H9 (cell line): ENCODE data around the gene PGS1. TPM values are rescaled to one million over a fixed set of nuclear protein-coding genes. Genes with fewer than 3 reads are reported as not detected.

Source experiments
- DNase-seq: peaks from one replicate; pipeline ENCODE4 v3.0.0-alpha.2; 2017
- H2AFZ ChIP-seq: one replicate; pipeline ENCODE4 v1.6.1; 2013; ENCODE audit warnings: mild to moderate bottlenecking, low read length, control low read depth, moderate library complexity
- H2AK5ac ChIP-seq: 2 replicates; pipeline ENCODE4 v1.6.1; 2013; ENCODE audit warnings: low read length, control low read depth, mixed read lengths; ENCODE audit not compliant: insufficient read length
- H2BK120ac ChIP-seq: one replicate; pipeline ENCODE4 v1.6.1; 2013; ENCODE audit warnings: low read depth, mild to moderate bottlenecking, low read length, control low read depth, inconsistent platforms; ENCODE audit not compliant: poor library complexity, severe bottlenecking
- H2BK12ac ChIP-seq: 2 replicates; pipeline ENCODE4 v1.6.1; 2013; ENCODE audit warnings: low read length, control low read depth, mixed read lengths, low read depth; ENCODE audit not compliant: insufficient read length
- H2BK15ac ChIP-seq: 2 replicates; pipeline ENCODE4 v1.6.1; 2013; ENCODE audit warnings: low read depth, low read length, control low read depth
- H2BK20ac ChIP-seq: one replicate; pipeline ENCODE4 v1.6.1; 2013; ENCODE audit warnings: low read depth, mild to moderate bottlenecking, low read length, control low read depth, inconsistent platforms; ENCODE audit not compliant: poor library complexity, severe bottlenecking
- H2BK5ac ChIP-seq: 2 replicates; pipeline ENCODE4 v1.6.1; 2013; ENCODE audit warnings: low read length, control low read depth, mixed read lengths; ENCODE audit not compliant: insufficient read length
- H3K14ac ChIP-seq: 2 replicates; pipeline ENCODE4 v1.6.1; 2013; ENCODE audit warnings: low read length, control low read depth; ENCODE audit not compliant: insufficient read depth
- H3K18ac ChIP-seq: 2 replicates; pipeline ENCODE4 v1.6.1; 2013; ENCODE audit warnings: low read depth, mild to moderate bottlenecking, mixed read lengths, low read length, control low read depth; ENCODE audit not compliant: insufficient read length
- H3K23ac ChIP-seq: 2 replicates; pipeline ENCODE4 v1.6.1; 2013; ENCODE audit warnings: low read length, control low read depth, mixed read lengths, low read depth; ENCODE audit not compliant: insufficient read length
- H3K23me2 ChIP-seq: 2 replicates; pipeline ENCODE4 v1.6.1; 2013; ENCODE audit warnings: low read depth, mild to moderate bottlenecking, mixed read lengths, low read length, control low read depth; ENCODE audit not compliant: insufficient read length, poor library complexity, severe bottlenecking
- H3K27ac ChIP-seq: 2 replicates; pipeline ENCODE4 v1.5.1; 2013; ENCODE audit warnings: low read length, control low read depth, mixed read lengths, low read depth; ENCODE audit not compliant: insufficient read length
- H3K27me3 ChIP-seq: 2 replicates; pipeline ENCODE4 v1.6.1; 2013; ENCODE audit warnings: low read length, control low read depth, inconsistent platforms; ENCODE audit not compliant: insufficient read depth
- H3K4ac ChIP-seq: 2 replicates; pipeline ENCODE4 v1.6.1; 2013; ENCODE audit warnings: low read depth, mild to moderate bottlenecking, control low read depth, inconsistent platforms, low read length, moderate library complexity
- H3K4me1 ChIP-seq: 2 replicates; pipeline ENCODE4 v1.6.1; 2013; ENCODE audit warnings: low read length, control low read depth, inconsistent platforms; ENCODE audit not compliant: insufficient read depth
- H3K4me2 ChIP-seq: 2 replicates; pipeline ENCODE4 v1.6.1; 2013; ENCODE audit warnings: low read length, control low read depth, mixed read lengths; ENCODE audit not compliant: insufficient read length, insufficient read depth
- H3K56ac ChIP-seq: 2 replicates; pipeline ENCODE4 v1.6.1; 2013; ENCODE audit warnings: low read depth, mild to moderate bottlenecking, mixed read lengths, low read length, control low read depth; ENCODE audit not compliant: insufficient read length
- H3K79me1 ChIP-seq: 2 replicates; pipeline ENCODE4 v1.6.1; 2013; ENCODE audit warnings: low read depth, mild to moderate bottlenecking, moderate library complexity, low read length, control low read depth, inconsistent platforms; ENCODE audit not compliant: insufficient read depth, poor library complexity, severe bottlenecking
- H3K79me2 ChIP-seq: 2 replicates; pipeline ENCODE4 v1.6.1; 2013; ENCODE audit warnings: low read length, control low read depth, inconsistent platforms; ENCODE audit not compliant: insufficient read depth
- H3K9ac ChIP-seq: 2 replicates; pipeline ENCODE4 v1.6.1; 2013; ENCODE audit warnings: low read length, control low read depth, mixed read lengths; ENCODE audit not compliant: insufficient read length; ENCODE audit errors: extremely low read depth
- H3K9me3 ChIP-seq: one replicate; pipeline ENCODE4 v1.6.1; 2013; ENCODE audit warnings: low read depth, low read length, inconsistent platforms; ENCODE audit not compliant: control insufficient read depth
- H3T11ph ChIP-seq: one replicate; pipeline ENCODE4 v1.6.1; 2013; ENCODE audit warnings: mild to moderate bottlenecking, low read length, control low read depth, inconsistent platforms
- H4K20me1 ChIP-seq: one replicate; pipeline ENCODE4 v1.6.1; 2013; ENCODE audit not compliant: control insufficient read depth, insufficient read length, insufficient read depth
- H4K5ac ChIP-seq: 2 replicates; pipeline ENCODE4 v1.6.1; 2013; ENCODE audit warnings: low read depth, mild to moderate bottlenecking, mixed read lengths, low read length, control low read depth; ENCODE audit not compliant: insufficient read length
- H4K8ac ChIP-seq: replicated peaks from 2 replicates; pipeline ENCODE4 v1.6.1; 2013; ENCODE audit warnings: low read length, control low read depth, mixed read lengths, low read depth; ENCODE audit not compliant: insufficient read length
- H4K91ac ChIP-seq: 2 replicates; pipeline ENCODE4 v1.6.1; 2013; ENCODE audit warnings: low read depth, mild to moderate bottlenecking, moderate library complexity, mixed read lengths, low read length, control low read depth; ENCODE audit not compliant: insufficient read length
- H3K27ac Mint-ChIP-seq, 3 experiments: 2 replicates in 2 of 3; 3 replicates in 1 of 3; pipeline ENCODE4 v1.8.0; 2020 to 2021; ENCODE audit warnings: mixed read lengths in 3 of 3, mild to moderate bottlenecking in 1 of 3, moderate library complexity in 1 of 3
- H3K27me3 Mint-ChIP-seq: 2 replicates; pipeline ENCODE4 v1.8.0; 2021; ENCODE audit warnings: low read depth, mild to moderate bottlenecking, moderate library complexity, mixed read lengths
- H3K36me3 Mint-ChIP-seq, 3 experiments: 2 replicates in 2 of 3; 3 replicates in 1 of 3; pipeline ENCODE4 v1.8.0; 2020 to 2021; ENCODE audit warnings: low read depth in 3 of 3, mixed read lengths in 3 of 3; ENCODE audit not compliant: insufficient read depth in 1 of 3
- H3K4me1 Mint-ChIP-seq, 2 experiments: 2 replicates each; pipeline ENCODE4 v1.8.0; 2020; ENCODE audit warnings: mixed read lengths in 2 of 2
- H3K4me3 Mint-ChIP-seq, 2 experiments: 2 replicates in 1 of 2; 3 replicates in 1 of 2; pipeline ENCODE4 v1.8.0; 2020 to 2021; ENCODE audit warnings: mild to moderate bottlenecking in 2 of 2, mixed read lengths in 2 of 2, moderate library complexity in 1 of 2
- H3K9me3 Mint-ChIP-seq, 2 experiments: 2 replicates in 1 of 2; 3 replicates in 1 of 2; pipeline ENCODE4 v1.8.0; 2020; ENCODE audit warnings: mild to moderate bottlenecking in 2 of 2, mixed read lengths in 2 of 2, moderate library complexity in 1 of 2
- WGBS: extraction: QIAGEN DNeasy Blood & Tissue Kit; methylation state at CpG from one replicate; pipeline ENCODE4 v1.1.7; 2013; ENCODE audit warnings: missing lambda C conversion rate, low lambda C conversion rate, mixed read lengths; ENCODE audit not compliant: insufficient read length; ENCODE audit errors: extremely low coverage; 5-methylcytosine and 5-hydroxymethylcytosine counted together
- total RNA-seq: library from RNA; stranded (reverse); gene quantifications from 2 replicates; pipeline ENCODE4 v1.2.1, GENCODE V29; 2021
- TF ChIP-seq, protein P1 (sequence below): fragments of 200-600 bp; sonication (generic); conservative IDR thresholded peaks from 3 replicates; pipeline ENCODE4 v1.8.0; 2021; ENCODE audit warnings: antibody characterized with exemption, mild to moderate bottlenecking

The PGS1 gene
- total RNA-seq, 1 experiment from 2014 or later = 45.7 TPM

DNA sequence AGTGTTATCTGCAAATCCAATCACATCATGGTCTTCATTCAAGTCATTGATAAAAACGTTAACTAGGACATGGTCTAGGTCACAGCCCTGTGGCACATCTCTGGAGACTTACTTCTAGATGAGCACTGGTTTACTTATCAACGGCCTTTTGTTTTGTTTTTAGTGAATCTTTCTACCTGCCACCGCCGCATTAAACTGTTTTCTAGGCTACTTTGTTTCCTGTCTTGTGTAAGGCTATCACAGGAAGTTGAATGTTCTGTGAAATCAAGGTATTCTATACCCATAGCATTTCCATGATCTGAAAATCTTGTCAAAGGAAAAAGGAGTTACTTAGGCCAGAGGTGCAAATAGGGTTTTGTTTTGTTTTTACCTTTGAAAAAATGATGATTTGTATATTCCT lies 45.5 kb upstream of the PGS1 start:
- H3K27ac ChIP-seq = no peak overlapping the region
- H3K4me1 Mint-ChIP-seq = peaks cover 7 to 16% of the 10 kb centered on the region in 2 experiments
- no peak overlapping the region for H3K18ac ChIP-seq
- H2BK15ac ChIP-seq = no peak overlapping the region
- no peak overlapping the region for H2BK120ac ChIP-seq
- H3K56ac ChIP-seq = no peak overlapping the region
- H3K79me1 ChIP-seq = no peaks in the 10 kb centered on the region
- H3K9me3 ChIP-seq = no peaks in the 10 kb centered on the region
- H2BK20ac ChIP-seq = no peak overlapping the region
- H3K27me3 Mint-ChIP-seq = peaks cover 1% of the 10 kb centered on the region
- H3T11ph ChIP-seq = no peak overlapping the region
- H3K4me3 Mint-ChIP-seq = no peak overlapping the region
- H3K27ac Mint-ChIP-seq = no peak overlapping the region; a peak in 1 of 7 replicates
- H2AK5ac ChIP-seq = no peak overlapping the region
- no peak overlapping the region for H3K9ac ChIP-seq
- no peaks in the 10 kb centered on the region for H3K36me3 Mint-ChIP-seq
- H2BK5ac ChIP-seq = no peak overlapping the region
- H3K4ac ChIP-seq = no peak overlapping the region
- H4K91ac ChIP-seq = no peak overlapping the region
- TF ChIP-seq, protein P1, sequence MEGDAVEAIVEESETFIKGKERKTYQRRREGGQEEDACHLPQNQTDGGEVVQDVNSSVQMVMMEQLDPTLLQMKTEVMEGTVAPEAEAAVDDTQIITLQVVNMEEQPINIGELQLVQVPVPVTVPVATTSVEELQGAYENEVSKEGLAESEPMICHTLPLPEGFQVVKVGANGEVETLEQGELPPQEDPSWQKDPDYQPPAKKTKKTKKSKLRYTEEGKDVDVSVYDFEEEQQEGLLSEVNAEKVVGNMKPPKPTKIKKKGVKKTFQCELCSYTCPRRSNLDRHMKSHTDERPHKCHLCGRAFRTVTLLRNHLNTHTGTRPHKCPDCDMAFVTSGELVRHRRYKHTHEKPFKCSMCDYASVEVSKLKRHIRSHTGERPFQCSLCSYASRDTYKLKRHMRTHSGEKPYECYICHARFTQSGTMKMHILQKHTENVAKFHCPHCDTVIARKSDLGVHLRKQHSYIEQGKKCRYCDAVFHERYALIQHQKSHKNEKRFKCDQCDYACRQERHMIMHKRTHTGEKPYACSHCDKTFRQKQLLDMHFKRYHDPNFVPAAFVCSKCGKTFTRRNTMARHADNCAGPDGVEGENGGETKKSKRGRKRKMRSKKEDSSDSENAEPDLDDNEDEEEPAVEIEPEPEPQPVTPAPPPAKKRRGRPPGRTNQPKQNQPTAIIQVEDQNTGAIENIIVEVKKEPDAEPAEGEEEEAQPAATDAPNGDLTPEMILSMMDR = no peak
- H3K4me1 ChIP-seq = 0 out of 2 replicates have a peak, but pooled peaks cover 4% of the 10 kb centered on the region
- H3K14ac ChIP-seq = no peak overlapping the region
- H3K4me2 ChIP-seq = no peak overlapping the region
- H3K9me3 Mint-ChIP-seq = no peaks in the 10 kb centered on the region
- H3K27me3 ChIP-seq = no peaks in the 10 kb centered on the region
- no peak for DNase-seq
- no peak overlapping the region for H4K5ac ChIP-seq
- H3K23me2 ChIP-seq = no peaks in the 10 kb centered on the region
- WGBS = no CpG with 5 or more reads among the region's 4 CpGs
- H4K8ac ChIP-seq = no peak overlapping the region
- H3K23ac ChIP-seq = no peak overlapping the region
- H3K79me2 ChIP-seq = no peaks in the 10 kb centered on the region
- no peak overlapping the region for H2BK12ac ChIP-seq
- H4K20me1 ChIP-seq = no peaks in the 10 kb centered on the region
- no peak overlapping the region for H2AFZ ChIP-seq
